Loucy (cell line): ENCODE measurements around the gene CCDC112.

ENCODE experiments used
- EZH2phosphoT487 ChIP-seq: fragments of 200-600 bp; IDR thresholded peaks from 2 replicates; pipeline ENCODE4 v1.6.1; 2018; ENCODE audit warnings: antibody characterized with exemption, mild to moderate bottlenecking, moderate library complexity, borderline replicate concordance
- TF ChIP-seq, protein P1 (sequence below): fragments of 200-600 bp; sonication (generic); conservative IDR thresholded peaks from 2 replicates; pipeline ENCODE4 v1.5.1; 2014; ENCODE audit warnings: mild to moderate bottlenecking, antibody characterized with exemption, low read length

DNA sequence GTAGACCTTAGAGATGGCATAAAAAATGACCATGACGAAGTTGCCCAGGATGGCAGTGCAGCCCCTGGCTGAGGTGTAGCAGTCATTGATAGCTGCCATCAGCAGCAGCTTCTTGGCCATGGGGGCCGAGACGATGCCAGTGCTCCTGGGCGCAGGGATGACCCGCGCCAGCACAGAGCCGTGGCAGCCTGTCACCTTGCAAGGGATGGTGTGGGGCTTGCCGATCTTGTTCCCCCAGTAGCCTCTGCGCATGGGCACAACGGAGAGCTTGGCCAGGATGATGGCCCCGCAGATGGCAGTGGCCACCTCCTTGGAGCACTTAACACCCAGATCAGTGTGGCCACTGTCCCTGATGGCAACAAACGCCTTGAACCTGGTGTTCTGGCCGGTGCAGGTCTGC is 31.7 kb downstream of the CCDC112 start:
- TF ChIP-seq, protein P1, sequence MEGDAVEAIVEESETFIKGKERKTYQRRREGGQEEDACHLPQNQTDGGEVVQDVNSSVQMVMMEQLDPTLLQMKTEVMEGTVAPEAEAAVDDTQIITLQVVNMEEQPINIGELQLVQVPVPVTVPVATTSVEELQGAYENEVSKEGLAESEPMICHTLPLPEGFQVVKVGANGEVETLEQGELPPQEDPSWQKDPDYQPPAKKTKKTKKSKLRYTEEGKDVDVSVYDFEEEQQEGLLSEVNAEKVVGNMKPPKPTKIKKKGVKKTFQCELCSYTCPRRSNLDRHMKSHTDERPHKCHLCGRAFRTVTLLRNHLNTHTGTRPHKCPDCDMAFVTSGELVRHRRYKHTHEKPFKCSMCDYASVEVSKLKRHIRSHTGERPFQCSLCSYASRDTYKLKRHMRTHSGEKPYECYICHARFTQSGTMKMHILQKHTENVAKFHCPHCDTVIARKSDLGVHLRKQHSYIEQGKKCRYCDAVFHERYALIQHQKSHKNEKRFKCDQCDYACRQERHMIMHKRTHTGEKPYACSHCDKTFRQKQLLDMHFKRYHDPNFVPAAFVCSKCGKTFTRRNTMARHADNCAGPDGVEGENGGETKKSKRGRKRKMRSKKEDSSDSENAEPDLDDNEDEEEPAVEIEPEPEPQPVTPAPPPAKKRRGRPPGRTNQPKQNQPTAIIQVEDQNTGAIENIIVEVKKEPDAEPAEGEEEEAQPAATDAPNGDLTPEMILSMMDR: no peak
- no peak for TF ChIP-seq EZH2phosphoT487
